GM18505 (cell line): Measurements from ENCODE around the gene CAMTA1.

ENCODE experiments used
- ATAC-seq: cut with Tn5 transposase; IDR thresholded peaks from one replicate; pipeline ENCODE4 v1.9.1; 2021; ENCODE audit not compliant: unreplicated experiment
- POLR2A ChIP-seq: IDR thresholded peaks from 4 replicates; pipeline ENCODE4 v1.6.1; 2011; ENCODE audit warnings: borderline replicate concordance; ENCODE audit not compliant: insufficient read depth, insufficient read length; ENCODE audit errors: extremely low read depth

The CAMTA1 gene

DNA sequence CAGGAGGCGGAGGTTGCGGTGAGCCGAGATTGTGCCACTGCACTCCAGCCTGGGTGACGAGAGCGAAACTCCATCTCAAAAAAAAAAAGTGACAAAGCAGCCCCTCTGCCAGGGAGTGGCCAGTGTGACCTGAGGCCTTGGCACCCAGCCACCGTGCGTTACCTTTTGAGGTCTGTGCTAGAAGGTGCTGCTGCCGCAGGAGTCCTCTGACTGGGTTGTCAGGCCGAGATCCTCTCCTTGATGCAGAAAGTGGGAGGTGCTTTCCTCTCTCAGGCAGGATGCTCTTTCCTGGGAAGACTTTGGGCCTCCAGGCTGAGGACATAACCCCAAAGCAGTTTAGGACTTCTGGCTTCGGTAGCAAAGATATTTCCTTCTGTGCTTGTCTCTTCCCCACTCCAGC lies 705.3 kb downstream of the CAMTA1 start:
- TF ChIP-seq POLR2A, result no peak
- ATAC-seq, result no peak

DNA sequence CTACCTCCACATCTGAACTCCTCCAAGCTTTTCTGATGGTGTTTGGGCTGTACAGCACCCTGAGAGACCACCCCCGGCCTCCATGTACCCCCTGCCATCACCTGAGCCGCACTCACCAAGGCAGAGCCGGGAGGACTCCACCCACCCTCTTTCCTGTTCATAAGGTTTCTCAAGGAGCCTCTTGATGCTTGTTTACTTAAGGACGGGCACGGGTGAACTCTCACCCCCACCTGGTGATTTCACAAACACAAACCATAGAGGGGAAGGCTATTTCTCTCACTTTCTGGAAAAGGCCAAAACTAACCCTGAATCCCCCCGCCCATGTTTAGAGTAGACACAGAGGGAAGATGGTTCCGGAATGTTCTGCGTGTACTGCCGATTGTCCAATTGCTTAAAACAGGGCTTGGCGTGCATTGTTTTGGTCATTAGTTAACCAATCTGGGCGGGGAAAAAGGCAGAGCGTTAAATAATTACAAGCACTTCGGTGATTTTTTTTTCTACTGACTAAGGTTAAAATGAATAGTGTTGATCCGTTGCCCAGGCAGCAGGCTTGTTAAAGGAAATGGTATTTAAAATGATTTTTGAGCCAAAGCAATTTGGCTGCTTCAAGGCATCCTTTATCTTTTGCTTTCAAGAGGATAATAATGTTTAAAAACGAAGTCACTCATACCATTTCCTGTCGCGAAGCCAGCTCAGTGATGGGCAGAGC lies 706.0 kb downstream of the CAMTA1 start:
- ATAC-seq, result no peak
- no peak for TF ChIP-seq POLR2A

DNA sequence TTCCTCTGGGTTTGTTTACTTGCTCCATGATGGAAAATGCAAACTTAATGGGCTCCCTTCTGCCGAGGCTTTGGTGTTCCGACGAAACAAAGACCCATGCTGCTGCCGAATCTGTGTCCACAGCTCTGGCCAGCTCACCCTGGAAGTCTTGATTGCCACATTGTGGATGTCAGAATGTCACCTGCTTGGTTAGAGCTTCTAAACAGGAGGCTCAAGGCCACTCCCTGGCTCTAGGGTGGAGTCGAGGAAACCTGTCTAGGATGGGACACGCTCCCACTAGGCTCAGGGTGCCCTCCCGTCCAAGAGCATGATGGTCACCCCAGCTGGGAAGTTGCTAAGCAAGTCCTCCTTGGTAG lies 706.5 kb downstream of the CAMTA1 start:
- no peak for ATAC-seq
- no peak for TF ChIP-seq POLR2A

DNA sequence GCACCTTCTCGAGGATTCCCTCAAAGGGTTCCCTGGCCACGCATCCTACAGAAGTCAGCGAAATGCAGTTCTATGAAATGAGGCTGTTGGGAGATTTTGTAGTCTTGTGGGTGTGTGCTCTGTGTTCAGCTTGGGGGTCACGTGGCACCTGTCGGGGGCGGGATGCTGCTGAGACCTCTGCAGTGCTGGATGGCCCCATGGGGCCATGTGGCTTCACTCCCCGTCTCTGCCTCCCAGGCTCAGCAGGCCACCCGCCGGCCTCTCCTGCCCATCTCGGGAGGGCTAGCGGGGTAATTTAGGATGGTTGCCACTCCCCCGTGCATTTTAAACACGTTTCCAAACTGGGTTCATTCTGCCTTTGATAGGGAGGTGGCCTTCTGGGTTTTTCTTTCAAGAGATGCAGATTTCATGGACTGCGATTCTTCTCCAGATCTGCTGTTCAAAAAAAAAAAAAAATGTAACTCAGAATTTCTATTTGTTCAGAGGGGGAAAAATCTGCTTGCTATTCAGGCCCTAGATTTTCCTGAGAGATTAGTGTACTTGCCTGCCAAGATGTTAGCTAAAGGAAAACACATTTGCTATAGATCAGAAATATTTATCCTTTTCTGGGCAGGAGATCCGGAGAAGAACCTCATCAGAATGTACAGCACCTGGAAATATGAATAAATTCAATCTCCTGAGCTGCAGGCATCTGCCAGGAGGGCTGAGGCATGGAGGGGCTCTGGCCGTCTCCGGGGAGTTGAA lies 708.6 kb downstream of the CAMTA1 start:
- no peak for TF ChIP-seq POLR2A
- no peak for ATAC-seq

DNA sequence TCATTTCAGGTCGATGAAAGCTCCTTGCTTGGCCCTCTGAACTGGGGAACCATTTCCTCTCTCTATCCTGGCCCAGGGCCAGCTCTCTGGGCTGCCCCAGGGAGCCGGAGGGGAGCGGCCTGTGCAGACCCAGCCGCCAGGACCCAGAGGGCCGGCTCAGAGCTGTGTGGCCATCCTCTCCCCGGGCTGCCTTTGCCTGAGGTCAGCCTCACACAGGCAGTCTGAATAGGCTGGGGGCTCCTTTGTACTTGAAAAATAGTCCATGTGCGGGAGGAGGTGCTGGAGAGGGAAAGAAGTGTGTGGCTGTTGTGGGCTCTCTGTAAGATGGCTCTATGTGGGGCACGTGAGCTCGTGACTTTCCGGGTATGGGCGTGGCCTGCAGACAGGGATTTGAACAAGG lies 710.7 kb downstream of the CAMTA1 start:
- ATAC-seq, result no peak

DNA sequence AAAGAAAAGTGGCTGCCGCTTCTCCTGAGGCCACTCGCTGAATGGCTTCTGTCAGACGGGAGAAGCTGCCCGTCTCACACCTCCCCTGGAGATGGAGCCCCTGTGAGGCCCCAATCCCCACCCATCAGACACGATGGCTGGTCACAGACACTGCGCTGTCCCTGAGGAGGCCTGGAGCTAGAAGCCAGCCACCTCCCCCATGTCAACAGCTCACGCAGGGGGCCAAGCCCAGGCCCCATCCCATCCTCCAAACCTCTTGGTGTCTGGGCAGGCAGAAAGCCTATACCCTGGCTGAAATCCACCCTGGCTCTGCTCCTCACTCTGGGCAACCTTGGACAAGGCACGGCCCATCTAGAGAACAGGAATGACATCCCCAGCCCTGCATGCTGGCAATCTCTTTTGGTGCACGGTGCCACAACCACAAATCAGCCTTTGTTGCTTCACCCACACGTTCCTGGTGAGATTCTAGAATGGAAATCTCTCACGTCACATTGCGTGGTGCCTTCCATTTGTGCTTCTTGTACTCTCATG lies 711.9 kb downstream of the CAMTA1 start:
- no peak for ATAC-seq
- TF ChIP-seq POLR2A, result no peak

More for the DNA sequence above, 710.7 kb downstream of the CAMTA1 start:
- no peak for TF ChIP-seq POLR2A

DNA sequence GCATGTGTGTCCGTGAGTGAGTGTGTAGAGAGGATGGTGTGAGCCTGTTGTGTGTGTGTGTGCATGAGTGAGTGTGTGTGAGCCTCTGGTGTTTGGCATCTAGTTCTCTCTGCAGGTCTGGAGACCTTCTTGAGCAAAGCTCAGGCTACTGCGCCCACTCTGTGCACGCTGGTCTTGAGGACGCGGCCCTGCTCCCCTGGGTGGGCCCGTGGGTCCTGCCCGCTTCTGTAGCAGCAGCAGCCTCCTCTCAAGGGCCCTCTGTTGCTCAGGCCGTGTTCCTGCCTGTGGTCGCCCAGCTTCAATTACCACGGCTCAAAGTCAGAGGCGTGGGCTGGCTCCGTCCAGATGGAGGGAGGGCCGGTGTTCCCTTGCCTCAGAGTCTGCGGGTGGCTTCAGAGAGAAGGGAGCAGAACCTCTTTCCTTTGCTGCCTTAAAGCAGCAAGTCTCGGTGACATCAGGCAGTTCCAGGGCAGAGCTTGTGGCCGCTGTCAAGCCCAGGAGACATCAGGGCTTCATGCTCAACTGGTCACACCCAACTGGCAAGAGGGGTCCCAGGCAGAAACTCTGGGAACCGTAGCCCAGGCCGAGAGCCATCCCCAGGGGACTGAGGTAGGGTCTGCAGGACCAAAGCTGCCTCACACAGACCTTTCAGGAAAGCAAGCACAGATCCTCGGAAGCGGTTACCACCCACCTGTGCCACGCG lies 715.3 kb downstream of the CAMTA1 start:
- TF ChIP-seq POLR2A, result no peak
- no peak for ATAC-seq

DNA sequence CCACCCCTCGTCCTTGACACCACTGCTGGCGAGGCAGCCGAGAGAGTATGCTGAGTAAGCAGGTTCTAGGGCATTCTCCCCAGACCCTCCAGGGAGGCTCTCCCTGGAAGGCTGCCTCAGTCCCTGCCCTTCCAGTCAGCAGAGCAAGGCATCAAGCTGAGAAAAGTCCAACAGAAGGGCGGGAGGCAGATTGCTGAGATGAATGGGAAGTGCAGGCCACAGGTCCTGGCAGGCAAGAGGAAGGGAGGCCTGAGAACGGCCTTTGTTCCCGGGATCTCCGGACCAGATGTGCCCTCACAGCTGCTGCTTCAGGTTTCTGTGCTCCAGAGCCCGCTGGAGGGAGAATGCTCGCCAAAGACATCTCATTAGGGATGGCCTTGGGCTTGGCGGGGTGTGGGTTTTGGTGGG lies 715.8 kb downstream of the CAMTA1 start:
- no peak for ATAC-seq
- TF ChIP-seq POLR2A, result no peak

DNA sequence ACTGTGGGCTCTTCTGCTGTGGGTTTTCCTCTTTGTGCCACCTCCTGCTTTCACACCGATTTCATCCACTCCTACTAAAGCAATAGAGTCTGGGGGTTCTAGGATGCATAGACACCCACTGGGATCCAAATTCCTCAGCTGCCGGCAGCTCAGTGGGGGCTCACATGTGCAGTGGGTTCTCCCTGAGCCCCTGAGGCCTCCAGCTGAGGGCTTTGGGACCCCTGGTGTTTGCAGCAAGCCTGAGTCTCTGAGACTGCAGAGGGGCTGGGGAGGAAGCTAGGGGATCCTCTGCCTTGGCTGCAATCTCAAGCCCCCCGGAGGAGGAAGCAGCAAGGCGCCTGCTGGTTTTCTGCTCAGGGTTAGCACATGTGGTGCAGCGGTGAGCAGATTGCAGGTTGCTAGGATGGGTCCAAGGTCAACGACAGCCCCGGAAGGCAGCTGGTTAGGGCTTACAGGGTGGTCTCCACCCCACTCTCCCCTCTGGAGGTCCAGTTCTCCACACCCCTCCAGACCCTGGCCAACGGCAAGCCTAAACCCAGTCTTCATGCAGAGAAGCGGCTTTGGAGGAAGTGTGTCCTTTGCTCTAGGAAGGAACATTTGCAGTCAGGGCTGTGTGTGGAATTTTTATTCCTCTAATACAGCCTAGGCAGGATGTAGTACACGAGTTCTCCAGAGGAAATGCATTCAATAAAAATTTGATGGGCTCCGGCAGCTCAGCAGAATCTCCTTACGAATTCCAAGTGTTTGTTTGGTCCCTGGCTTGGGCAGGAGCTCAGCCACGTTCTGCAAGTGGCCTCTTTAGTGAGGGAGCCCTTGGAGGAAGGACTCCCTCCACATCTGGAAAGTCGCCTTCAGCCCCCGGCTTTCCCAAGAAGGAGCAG lies 716.7 kb downstream of the CAMTA1 start:
- TF ChIP-seq POLR2A, result no peak
- no peak for ATAC-seq

DNA sequence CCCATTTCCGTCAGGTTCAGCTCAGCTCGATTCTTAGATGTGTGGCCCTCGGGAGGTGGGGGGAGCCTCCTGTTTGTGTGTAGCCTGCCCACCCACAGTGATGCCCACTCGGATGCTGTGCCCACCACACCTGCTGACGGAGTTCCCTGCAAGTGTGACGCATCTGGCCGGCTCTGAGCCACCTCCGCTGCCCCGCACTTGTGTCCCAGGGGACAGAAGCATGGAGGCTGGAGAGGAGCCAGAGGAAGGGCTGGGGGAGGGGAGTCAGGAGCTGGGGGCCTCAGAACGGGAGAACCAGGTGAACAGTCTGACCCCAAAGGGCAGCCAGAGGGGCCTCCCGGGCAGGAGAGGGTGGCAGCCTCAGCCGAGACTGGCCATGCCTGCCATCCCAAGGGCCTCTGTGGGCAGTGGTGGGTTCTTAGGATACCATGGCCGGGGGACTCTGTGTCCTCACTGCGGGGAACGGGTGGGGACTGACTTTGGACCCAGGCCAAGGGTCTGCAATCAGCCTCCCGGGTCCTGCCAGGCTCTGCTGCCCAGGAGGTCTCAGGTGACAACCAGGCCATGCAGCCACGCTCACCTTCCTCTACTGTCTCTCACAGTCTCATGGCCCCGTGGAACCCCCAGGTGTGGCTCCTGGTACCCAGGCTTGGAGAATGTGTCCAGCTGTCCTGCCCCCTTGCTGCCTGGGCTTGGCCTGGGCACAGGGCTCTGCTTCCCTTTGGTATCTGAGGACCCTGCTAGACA lies 718.6 kb downstream of the CAMTA1 start:
- no peak for ATAC-seq
- TF ChIP-seq POLR2A, result no peak

DNA sequence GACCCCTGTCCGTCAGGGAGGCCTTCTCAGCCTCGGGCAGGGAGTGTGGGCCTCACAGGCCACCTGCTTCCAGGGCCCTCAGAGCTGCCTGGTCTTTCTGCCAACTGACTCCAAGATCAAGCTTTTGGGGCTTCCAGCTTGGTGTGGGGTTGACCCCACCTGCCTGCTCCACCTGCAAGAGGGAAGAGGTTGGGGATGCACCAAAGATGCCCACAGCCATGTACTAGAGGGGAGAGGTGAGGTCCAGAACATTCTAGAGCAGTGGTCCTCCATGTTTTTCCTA lies 719.1 kb downstream of the CAMTA1 start:
- TF ChIP-seq POLR2A, result no peak
- no peak for ATAC-seq

DNA sequence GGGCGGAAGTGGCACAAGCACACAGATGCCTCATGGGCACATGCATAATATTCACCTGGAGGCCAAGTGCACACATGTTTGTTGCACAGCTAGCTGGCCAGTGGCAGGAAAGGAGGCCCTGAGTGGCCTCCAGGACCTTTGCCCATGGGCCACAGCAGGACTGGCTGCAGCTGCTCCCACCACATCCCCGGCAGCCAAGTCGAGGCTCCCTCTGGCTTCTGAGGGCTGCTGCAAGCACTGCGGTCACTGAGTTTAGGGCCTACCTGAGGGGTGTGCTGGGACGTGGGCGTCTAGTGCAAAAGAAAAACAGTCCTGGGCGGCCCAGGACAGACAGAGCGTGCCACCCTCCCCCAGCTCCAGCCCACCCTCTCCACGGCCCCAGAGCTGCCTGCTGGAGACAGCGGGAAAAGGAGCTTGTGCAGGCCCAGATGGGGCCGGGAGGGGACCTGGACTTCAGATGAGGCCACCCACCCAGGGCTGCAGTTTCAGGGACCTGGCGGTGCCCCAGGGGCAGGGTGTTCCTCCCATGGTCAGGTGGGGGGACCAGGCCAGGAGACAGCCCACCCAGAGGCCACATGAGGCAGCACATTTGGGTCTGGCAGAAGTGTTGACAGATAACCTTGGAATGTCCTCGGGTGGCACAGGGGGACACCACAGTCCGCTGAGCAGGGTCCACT lies 720.0 kb downstream of the CAMTA1 start:
- TF ChIP-seq POLR2A, result no peak
- no peak for ATAC-seq

DNA sequence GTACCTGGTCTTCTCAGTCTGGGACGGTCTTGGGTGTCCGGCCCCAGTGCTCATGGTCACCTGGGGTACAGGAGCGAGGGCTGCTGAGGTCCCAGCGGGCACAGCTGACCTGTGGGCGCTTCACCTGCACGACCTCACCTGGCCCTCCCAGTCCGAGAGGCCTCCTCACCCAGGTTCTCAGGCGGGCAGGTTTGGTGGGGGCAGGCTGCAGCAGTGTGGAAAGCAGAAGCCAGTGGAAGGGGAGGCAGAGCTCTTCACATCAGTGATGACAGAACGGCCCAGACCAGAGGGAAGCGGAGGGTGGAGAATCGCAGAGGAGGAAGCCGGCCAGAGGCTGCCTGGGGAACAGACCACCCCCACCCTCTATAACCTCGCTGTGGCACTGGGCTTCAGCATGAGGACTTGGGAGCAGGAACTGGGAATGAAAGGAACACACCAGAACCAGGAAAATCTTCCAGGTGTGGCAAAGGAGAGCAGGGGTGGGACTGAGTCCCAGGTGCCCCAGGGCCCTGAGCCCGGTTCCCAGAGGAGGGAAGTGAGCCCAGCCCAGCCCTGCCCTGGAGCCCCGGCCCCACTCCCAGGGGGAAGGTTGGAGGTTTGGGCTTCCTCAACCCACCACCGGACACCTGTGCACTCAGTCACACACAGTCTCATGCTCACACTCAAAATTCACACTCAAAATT lies 720.7 kb downstream of the CAMTA1 start:
- TF ChIP-seq POLR2A, result no peak
- no peak for ATAC-seq
